Bladder microvascular endothelial cell (primary cell): ENCODE data around the gene TOLLIP. TPM values are rescaled to one million over a fixed set of nuclear protein-coding genes. Genes with fewer than 3 reads are reported as not detected.

ENCODE experiments used
- total RNA-seq: library from RNA; depleted of rRNA; stranded (reverse); fragments of >200 nt; gene quantifications from 2 replicates; pipeline ENCODE4 v1.2.3, GENCODE V29; 2014

TOLLIP gene
- total RNA-seq = 16.7 and 40.3 TPM in 2 replicates

DNA sequence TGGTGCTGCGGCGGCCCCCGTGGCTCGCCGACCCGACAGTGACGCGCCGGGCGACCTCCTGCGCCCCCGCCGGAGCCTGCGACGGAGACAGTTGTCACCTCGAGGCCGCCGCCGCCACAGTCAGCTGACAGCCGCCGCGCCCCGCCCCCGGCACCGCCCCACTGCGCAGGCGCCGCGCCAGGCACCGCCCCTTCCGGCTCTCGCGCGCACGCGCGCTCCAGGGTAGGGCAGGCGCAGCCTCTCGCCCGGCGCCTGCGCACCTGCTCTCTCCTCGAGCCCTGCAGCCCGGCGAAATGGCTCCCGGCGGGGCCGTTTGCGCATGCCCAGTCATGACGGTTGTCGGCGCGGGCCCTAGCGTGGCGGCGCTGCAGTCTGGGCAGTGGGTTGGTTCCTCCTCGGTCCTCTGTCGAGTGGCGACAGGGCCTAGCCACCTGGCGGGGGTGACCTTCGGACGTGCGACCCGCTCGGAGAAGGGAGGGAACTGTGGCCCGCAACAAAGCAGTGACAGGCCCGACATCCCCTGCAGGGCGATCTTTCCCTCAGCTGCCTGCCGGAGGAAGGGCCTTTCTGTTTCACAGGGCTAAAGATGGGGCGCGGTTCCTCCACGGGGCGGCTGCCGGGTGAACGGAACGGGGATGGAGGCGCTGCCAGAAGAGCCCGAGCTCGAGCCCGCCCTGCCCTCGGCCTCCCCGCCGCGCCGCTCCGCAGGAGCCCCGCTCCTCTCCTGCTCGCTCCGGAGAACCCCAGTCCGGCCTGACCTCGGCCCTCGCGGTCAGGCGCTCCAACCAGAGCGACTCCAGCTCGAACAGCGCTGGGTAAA, at the start of gene TOLLIP:
Gene TOLLIP (minus strand): TSS at position 135 of the 820 bp plus-strand sequence. CDS start 134 bp downstream, at position 1.

Other genes starting within 250 kb of the TOLLIP start
- gene MUC2, start 234.8 kb downstream of the TOLLIP start, total RNA-seq = not detected in 2 replicates
- gene MUC5AC, start 151.7 kb downstream of the TOLLIP start, total RNA-seq = not detected in 2 replicates
- under 0.01 TPM in 1 of 2 replicates, not detected in the other for gene MUC5B, start 86.6 kb downstream of the TOLLIP start, total RNA-seq
- under 0.01 and 1.4 TPM in 2 replicates for gene BRSK2, start 80.3 kb upstream of the TOLLIP start, total RNA-seq
- 37.7 and 52.6 TPM in 2 replicates for gene MOB2, start 177.1 kb upstream of the TOLLIP start, total RNA-seq